GM10266 (cell line): ENCODE data around the gene NQO2.

Experiments
- DNase-seq: peaks from one replicate; pipeline ENCODE4 v3.0.0; 2012; ENCODE audit errors: extremely low spot score
- TF ChIP-seq, protein P1 (sequence below): IDR thresholded peaks from 2 replicates; pipeline ENCODE4 v1.5.1; 2012; ENCODE audit warnings: mild to moderate bottlenecking, low read depth; ENCODE audit not compliant: control insufficient read depth, insufficient read depth; ENCODE audit errors: missing control alignments

Gene NQO2, protein sequence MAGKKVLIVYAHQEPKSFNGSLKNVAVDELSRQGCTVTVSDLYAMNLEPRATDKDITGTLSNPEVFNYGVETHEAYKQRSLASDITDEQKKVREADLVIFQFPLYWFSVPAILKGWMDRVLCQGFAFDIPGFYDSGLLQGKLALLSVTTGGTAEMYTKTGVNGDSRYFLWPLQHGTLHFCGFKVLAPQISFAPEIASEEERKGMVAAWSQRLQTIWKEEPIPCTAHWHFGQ

DNA sequence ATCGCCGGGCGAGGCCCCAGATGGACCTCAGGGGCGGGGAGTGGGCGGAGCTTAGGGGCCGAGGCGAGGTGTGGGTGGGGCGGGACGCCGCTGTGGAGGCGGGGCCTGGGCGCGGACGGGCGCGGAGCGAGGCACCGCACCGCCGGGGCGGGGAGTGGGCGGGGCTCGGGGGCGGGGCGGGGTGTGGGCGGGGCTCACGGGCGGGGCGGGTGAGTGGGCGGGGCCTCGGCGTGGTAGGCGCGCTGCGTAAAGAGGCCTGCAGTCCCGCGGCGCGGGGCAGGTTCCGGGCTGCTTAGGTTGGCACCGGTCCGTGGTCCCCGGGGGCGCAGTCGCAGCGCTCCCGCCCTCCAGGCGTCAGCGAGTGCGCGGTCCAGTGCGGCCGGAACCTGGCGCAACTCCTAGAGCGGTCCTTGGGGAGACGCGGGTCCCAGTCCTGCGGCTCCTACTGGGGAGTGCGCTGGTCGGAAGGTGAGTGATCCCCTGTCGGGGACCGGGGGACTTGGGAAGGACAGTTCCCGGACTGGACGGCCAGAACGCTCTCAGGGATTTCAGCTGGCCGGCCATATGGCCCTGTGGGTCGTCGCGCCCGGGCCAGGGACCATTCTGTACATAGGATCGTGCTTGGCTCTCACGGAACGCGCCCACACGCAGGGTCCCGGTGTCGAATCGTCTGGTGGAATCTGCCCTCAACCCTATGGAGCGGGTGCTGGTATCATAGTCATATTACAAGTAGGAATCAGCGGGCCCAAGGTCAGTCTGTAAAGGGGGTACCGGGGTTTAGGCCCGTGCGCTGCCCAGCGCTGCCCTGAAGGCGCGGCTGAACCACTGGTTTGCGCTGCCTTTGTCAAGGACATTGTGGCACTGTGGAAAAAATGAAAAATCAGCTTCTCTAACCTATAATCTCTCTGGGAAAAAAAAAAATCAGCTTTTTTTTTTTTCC, at the start of gene NQO2:
Gene NQO2 (plus strand): TSS at position 277 of the 940 bp plus-strand sequence. CDS start 6,659 bp downstream, outside the sequence.
- DNase-seq = peak; percentile 98
- TF ChIP-seq, protein P1, sequence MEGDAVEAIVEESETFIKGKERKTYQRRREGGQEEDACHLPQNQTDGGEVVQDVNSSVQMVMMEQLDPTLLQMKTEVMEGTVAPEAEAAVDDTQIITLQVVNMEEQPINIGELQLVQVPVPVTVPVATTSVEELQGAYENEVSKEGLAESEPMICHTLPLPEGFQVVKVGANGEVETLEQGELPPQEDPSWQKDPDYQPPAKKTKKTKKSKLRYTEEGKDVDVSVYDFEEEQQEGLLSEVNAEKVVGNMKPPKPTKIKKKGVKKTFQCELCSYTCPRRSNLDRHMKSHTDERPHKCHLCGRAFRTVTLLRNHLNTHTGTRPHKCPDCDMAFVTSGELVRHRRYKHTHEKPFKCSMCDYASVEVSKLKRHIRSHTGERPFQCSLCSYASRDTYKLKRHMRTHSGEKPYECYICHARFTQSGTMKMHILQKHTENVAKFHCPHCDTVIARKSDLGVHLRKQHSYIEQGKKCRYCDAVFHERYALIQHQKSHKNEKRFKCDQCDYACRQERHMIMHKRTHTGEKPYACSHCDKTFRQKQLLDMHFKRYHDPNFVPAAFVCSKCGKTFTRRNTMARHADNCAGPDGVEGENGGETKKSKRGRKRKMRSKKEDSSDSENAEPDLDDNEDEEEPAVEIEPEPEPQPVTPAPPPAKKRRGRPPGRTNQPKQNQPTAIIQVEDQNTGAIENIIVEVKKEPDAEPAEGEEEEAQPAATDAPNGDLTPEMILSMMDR = no peak

DNA sequence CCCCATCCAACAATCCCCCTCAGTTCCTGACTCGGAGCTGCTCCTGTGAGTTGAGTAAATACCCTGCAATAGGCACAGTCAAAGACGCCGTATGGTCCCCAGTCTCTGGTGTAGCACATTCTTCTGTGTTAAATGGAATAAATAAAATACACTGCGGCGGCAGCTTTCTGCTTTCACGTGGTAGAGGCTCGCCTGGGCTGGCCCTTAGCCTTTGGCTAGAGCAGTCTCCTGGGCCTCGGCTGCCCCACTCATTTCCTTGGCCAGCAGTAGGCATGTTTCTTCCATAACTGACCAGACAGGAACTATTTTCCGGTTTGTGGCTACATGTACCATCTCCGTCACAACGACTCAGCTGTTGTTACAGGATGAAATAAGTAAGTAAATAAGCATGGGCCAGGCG, 49.0 kb upstream of the NQO2 start:
- DNase-seq = no peak
- TF ChIP-seq, protein P1 = no peak

DNA sequence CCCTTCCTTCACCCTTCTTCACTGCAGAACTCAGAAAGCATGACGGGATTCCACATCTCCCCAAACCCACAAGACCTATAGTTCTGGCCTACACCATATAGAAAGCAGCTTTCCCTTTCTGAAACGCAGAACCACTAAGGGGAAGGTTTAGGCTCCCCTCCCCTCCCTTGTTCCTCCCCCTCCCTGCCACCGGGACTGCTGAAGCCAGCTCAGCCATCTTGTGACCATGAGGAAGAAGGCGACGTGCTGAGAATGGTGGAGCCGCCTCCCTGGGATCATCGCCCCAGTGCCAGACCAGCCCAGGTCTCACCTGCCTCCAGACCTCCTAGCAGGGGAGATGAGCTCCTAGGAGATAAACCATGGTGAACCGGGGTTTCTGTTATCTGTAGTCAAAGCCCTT, 48.0 kb upstream of the NQO2 start:
- TF ChIP-seq, protein P1 = no peak
- DNase-seq = no peak

DNA sequence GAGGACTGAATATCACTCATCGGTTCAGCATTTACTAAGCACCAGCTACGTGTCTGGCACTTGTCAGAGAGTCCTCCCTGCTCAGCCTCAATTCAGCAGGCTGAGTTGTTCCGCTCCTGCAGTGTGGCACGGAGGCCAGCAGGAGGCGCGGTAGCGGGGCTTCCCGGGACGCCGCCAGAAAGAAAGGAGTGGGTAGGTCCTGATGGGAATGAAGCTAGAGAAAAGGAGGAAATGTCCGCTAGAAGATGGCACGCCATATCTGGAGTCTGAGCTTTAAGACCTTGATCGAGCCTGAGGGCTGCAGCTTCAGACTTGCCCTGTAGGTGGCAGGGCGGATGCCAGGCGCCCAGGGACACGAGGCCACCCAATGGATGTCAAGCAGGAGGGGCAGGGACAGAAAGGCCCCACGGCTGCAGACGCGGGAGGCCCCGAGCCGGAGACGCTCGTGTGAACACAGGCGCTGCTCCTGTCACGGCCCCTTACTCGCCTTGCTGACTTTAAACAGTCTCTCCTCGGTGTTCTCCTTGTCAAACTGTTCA, 47.1 kb upstream of the NQO2 start:
- TF ChIP-seq, protein P1 = peak; percentile 33
- DNase-seq = no peak

DNA sequence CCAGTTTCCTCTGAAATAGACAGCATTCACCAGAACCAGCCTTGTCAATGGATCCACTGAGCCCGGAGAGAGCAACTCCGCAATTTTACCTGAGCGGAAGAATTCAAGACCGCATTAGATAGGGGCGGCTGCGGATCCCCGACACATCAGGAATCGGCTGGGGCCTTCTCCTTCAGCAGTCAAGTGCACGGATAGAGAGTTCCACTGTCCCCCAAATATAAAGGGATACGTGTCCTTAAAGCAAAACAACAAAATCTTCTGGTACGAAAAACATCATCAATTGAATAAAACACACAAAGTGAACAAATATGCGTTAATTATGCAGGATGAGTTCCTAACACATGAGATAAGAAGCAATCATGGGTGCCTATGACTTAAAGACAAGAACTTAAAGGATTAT, 46.6 kb upstream of the NQO2 start:
- no peak for DNase-seq
- TF ChIP-seq, protein P1 = no peak

DNA sequence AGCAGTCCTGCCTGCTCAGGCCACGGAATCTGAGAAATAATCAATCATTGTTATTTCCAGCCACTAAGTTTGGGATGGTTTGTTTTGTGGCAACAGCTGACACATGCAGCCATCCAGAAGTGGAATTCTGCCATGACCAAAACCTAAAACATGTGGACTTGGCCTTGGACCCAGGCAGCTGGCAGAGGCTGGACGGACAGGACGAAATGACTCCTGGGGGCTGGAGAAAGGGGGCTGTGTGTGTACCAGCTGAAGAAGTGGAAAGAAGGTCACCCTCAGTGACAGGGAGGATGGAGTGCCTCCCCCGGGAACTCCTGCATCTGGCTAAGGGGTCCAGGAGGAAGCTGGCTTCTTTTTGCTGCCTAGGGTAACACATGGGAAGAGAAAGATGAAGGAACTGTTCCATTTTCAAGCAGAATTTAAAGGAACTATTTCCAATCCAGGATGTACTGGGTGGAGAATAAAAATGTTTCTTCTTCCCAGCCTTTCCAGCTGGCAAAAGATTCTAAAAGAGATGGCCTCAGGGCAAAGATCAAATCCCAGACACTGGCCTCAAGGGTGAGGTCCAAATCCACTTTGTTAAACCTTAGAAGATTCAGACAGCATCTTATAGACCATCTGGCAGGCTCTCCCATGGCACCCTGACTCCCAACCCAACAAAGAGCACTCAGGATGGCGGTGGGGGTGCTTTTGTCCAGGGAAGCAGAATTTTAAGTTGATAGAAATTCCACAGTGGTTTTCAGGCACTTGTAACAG, 42.6 kb upstream of the NQO2 start:
- TF ChIP-seq, protein P1 = no peak
- DNase-seq = no peak
